GM15510 (cell line): Measurements from ENCODE around the gene CSNK1A1L.

Experiments used
- POLR2A ChIP-seq: IDR thresholded peaks from 3 replicates; pipeline ENCODE4 v1.6.1; 2011; ENCODE audit warnings: borderline replicate concordance; ENCODE audit not compliant: insufficient read length; ENCODE audit errors: extremely low read depth

CSNK1A1L gene

DNA sequence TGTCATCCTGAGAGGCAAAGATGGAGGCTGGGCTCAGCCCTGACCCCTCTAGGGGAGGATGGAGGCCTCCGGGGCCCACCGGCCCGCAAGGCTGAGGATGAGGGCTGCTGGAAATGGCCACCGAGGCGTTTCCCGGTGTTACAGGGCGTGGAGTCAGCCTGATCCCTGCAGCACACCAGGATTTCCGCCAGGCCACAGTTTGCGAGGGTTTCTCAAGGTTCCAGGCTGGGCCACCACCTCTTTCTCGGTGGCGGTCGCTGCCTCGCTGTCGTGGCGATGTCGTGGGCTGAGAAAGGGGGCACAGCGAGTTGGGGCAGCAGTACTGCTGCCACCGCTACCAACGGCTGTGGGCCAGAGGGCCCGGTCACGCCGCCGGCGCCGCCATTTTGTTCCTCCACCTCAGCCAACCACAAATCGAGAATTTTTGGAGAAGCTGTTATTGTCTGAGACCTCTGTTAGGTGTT is at the start of gene CSNK1A1L:
Gene CSNK1A1L (minus strand): TSS at position 414 of the 464 bp plus-strand sequence. CDS start 408 bp downstream, at position 6.
- no peak for TF ChIP-seq POLR2A

DNA sequence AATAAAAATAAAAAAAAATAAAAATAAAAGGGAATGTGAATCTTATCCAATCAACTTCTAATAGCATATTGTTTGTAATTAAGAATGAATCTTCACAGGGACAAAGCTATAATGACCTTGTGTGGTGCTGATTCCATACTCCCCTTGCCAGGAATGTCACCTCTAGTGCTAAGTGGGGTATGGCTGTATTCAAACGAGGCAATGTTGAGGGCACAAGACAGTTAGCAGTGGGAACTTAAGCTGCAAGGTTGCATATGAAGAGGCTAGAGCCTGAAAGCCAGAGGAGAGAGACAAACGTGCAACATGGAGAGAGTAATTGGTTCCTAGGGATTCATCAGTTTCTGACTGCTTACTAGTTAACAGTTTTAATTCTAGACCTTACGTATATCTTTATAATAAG is 43.9 kb upstream of the CSNK1A1L start:
- TF ChIP-seq POLR2A, result no peak

DNA sequence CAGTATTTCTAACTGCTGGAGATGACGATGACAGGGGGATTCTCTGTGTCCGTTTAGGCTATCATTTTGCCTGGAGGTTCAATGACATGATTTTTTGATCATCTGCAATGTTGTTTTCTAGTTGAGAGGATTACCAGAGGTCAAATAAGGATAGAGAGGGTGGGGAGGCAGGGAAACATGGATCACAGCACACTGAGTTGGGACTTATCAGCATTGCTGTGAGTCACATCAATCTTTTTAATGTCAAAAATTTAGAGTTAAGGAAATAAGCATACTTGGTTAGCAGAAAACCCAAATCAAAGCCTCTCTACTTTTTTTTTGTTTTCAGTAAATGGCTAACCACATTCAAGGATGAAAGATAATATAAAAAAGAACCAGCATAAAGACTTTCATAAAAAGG is 43.0 kb upstream of the CSNK1A1L start:
- no peak for TF ChIP-seq POLR2A

DNA sequence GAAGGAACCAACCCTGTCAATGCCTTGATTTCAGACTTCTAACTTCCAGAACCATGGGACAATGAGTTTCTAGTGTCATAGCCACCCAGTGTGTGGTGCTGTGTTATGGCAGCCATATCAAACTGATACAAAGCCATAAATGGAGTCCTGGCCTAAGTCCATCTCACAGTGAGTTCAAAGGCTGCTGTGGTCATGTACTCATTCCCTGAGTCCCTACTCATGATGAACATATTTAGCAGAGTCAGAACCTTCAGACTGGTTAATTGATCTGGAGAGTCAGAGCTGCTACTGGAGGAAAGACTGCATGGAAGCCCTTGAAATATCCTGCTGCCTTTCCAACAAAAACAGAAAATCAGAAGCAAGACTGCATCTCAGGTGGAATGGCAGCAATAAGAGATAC is 39.2 kb upstream of the CSNK1A1L start:
- TF ChIP-seq POLR2A, result no peak

DNA sequence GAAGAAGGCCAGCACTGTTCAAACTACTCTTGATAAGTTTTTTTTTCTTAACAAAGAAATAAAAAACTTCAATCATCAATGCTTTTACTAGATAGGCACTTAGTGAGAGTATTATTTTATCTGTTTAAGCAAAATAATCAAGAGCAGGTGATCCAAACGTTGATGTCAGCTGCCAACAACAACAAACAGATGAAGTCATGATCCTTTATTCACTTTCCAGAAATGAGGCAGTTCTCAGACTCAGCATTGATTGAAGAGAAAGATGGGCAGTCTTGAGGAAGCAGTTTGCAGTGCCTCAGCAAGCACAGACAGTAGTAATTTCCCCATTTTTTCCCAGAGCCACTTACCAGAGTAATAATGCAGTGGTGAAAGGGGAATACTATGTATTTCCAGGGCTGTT is 38.4 kb upstream of the CSNK1A1L start:
- no peak for TF ChIP-seq POLR2A

DNA sequence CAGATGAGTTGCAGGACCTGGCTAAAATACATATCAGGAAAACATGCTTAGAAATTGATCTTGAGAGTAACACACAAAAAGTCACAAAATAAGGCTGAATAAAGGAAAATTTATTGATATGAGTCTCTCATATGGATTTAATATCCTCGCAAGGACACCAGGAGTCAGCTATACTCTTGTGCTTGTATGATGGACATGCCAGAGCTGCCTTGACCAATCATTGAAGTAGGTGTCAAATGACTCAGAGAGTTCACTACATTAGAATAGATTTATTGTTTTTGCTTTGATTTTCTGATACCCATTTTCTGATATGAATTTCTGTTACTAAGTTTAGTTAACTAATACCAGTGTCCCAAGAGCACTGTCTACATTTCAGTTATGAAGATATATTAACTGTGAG is 37.4 kb upstream of the CSNK1A1L start:
- no peak for TF ChIP-seq POLR2A

DNA sequence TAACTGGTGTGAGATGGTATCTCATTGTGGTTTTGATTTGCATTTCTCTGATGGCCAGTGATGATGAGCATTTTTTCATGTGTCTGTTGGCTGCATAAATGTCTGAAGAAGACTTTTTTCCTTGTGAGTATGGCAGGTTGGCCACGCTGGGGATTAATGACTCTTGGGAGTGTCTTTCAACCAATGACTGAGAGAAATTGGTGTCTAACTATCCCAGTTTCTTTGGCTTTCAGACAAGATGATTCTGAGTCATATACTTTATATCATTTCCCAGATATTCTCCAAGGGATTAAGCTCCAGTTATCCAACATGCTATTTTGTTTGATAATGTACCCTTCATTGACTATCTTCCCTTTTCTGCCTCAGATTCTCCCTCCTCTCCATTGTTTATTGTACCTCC is 35.5 kb upstream of the CSNK1A1L start:
- TF ChIP-seq POLR2A, result no peak

DNA sequence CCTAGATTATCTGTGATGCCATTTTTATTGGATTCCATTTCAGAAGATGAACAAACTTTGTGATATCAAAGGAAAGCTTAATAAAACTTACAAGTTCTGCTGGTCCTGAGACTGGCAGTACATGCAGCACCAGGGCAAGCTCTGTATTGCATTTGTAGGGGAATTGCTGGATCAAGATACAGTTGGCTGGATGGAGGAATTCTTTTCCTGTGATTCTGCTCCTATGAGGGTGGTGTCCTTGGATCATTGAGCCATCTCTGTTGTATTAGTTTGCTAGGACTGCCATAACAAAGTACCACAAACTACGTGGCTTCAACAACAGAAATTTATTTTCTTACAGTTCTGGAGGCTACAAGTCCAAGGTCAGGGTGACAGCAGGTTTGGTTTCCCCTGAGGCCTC is 33.9 kb upstream of the CSNK1A1L start:
- no peak for TF ChIP-seq POLR2A

DNA sequence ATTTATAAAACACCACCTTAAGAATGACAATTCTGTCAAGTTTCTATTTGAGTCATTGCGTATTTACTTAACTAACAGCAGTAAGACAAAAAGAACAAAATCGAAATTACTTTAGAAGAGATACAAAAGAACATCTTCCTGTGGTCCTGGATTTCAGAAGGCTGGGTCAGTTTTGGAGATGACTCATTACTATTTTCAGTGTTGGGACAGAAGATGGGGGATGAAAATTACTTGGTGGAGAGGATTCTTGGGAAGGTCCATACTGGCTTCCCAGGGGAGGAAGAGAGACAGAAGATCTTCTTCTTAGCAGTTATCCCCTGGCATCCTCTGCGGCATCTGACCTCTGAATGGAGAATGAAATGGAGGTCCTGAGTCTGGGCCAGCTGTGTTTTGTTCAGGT is 33.5 kb upstream of the CSNK1A1L start:
- TF ChIP-seq POLR2A, result no peak

DNA sequence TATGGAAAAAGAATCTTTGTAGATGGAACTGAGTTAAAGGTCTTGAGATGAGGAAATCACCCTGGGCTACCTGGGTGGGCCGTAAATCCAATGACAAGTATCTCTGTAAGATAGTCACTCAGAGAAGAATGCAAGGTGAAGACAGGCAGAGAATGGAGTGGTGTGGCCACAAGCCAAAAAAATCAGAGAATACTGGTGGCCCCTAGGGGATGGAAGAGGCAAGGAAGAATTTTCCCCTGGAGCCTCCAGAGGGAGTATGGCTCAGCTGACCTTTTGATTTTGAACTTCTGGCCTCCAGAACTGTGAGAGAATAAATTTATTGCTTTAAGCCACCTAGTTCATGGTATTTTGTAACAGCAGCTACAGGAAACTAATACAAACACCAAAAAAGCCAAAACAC is 32.7 kb upstream of the CSNK1A1L start:
- TF ChIP-seq POLR2A, result no peak

DNA sequence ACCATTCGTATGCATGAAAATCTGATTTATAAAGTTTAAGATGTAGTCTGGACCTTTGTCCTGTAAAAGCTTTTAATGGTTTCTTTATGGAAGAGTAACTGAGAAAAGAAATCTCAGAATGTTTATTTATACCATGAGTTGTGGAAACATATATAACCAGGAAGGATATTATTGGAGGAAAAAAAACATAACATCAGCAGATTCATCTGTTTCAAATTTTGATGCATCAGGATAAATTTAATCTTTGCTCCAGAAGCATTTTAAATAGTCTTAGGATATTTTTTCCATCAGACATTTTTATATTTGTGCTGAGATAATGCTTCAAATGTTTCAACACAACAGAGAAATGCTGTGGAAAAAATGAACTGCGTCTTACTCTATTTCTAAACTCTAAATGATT is 31.2 kb upstream of the CSNK1A1L start:
- TF ChIP-seq POLR2A, result no peak

DNA sequence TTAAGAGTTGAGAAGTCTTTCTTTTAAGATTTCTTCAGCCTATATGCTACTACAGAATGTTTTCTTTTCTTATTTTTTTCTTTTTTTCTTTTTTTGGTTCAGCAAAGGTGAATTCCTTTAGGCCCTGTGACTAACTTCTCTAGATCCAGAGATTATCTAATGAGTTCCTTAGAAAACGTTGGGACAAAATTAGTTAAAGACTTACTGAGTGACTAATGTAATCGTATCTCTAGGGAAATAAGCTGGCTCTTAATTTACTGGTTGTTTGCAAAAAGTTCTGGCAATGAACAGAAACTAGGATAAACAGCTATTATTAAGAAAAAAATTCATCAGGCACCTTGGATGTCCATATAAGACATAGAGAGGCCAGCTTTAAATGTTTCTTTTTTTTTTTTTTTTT is 30.7 kb upstream of the CSNK1A1L start:
- TF ChIP-seq POLR2A, result no peak

DNA sequence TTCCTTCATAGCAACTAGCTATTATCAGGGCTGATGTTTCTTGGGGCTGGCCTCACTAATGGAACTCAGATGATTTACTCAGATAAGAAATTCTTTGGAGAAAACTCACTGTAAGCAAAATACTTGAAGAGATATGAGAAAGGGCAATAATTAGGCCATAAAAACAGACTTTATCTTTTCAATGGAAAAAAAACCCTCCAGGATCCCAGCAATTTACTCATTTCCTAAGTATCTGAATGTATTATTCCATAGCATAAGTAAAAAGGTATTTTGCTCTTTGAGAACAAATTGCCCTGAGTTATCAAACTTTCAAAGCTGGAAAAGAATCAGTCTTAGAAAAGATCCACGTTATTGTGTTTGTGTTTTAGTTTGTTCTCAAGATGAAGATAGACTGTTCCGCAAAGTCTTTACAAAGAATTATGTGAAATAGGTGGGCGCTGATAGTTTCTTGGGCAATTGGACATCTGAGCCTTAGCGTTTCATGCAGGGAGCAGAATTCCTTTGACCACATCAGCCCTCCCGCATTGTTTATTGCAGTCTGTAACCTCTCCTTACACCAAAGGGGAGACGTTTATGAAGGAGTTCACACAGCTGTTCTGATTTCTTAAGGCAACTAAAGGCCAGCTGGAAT is 29.1 kb upstream of the CSNK1A1L start:
- no peak for TF ChIP-seq POLR2A

DNA sequence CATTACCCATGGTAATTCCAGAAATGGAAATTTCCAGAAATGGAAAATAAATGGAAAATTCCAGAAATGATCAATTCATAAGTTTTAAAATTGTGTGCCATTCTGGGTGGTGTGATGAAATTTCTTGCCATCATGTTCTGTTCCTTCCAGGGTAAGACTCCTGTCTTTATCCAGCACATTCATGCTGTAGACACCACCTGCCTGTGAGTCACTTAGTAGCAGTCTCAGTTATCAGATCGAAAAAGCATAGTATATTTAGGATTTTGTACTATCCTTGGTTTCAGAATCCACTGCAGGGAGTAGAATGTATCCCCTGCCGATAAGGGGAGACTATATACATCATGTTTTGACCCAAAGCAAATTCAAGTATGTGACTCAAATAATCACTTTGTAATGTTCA is 26.7 kb upstream of the CSNK1A1L start:
- no peak for TF ChIP-seq POLR2A

DNA sequence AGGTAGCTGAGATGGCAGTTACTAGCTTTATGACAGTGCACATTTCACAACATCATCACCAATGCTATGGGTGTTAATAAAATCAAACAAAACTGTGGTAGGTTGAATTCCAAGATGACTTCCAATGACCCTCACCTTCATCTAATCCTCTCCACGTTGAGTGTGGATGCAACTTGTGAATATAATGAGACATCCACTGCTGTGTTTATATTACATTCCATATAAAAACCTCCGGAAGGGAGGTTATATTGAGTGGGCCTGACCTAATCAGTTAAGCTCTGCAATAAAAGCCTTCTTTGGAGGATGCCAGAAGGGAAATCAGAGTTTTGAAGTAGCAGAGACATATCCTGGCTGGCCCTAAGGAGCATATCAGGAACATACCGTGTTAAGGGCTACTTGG is 25.6 kb upstream of the CSNK1A1L start:
- TF ChIP-seq POLR2A, result no peak

DNA sequence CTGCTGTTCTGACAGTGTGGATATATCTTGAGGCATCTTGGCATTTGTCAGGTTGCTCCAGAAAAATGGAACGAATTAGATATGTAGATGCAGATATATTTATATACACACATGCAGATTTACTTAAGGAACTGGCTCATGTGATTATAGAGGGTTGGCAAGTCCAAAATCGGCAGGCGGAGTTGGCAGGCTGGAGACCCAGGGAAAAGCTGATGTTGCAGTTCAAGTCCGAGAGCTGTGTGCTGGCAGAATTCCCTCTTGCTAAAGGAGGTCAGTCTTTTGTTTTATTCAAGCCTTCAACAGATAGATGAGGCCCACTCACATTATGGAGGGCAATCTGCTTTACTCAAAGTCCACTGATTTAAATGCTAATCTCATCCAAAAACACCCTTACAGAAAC is 24.4 kb upstream of the CSNK1A1L start:
- TF ChIP-seq POLR2A, result no peak
